GM20431 (cell line): ENCODE data around the gene CCNB3.
"Not testable (repeated sequence)": the region's sequence is repeated elsewhere in the genome, so short reads cannot be mapped to it uniquely, and the experiment has no call there.

Experiments used
- in situ Hi-C: fragments of 300-500 bp; cut with MseI, MboI; formaldehyde crosslinking; loops from one replicate; pipeline ENCODE4 v1.15.0; 2020; ENCODE audit warnings: low sequenced_read_pairs; ENCODE audit not compliant: unreplicated experiment

Gene CCNB3

DNA sequence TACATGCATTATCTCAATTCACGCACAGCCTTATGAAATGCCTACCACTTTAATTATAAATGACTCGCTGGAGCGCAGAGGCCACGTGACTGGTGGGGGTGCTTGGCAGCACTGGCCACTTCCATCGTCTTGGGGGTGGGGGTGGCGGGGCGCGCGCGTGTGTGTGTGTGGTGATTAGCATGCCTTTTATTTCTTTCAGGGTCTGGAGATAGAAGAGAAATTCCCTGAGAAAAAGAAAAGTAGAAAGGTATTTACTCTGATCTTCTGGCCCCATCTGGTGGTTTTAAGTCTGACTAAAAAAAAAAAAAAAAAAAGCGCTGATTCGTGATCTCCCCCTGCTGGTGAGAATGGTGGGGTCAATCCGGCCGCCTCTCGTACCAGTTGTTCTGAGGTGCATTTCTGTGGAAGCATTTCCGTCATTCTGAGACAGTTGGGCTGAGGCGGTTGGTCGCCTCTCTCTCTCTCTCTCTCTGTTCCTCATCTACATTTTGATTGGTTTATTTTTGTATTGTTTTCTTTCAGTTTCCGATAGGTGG is at the start of gene CCNB3:
CCNB3 (plus strand) TSS at position 402 of the 536 bp plus-strand sequence. CDS start 80,399 bp downstream, outside the sequence.
- in situ Hi-C loops = no loop called here

- in situ Hi-C loops = no loop called here
Observed at GRCh38 chrX:50157545-50158135, 46.9 kb upstream of the CCNB3 start.

GRCh38 chrX:50158593-50158992 is 46.0 kb upstream of the CCNB3 start:
- in situ Hi-C loops = no loop called here

GRCh38 chrX:50161127-50161526 is 43.4 kb upstream of the CCNB3 start:
- in situ Hi-C loops = no loop called here

- in situ Hi-C loops = no loop called here
Observed at GRCh38 chrX:50165727-50166126, 38.8 kb upstream of the CCNB3 start.

DNA sequence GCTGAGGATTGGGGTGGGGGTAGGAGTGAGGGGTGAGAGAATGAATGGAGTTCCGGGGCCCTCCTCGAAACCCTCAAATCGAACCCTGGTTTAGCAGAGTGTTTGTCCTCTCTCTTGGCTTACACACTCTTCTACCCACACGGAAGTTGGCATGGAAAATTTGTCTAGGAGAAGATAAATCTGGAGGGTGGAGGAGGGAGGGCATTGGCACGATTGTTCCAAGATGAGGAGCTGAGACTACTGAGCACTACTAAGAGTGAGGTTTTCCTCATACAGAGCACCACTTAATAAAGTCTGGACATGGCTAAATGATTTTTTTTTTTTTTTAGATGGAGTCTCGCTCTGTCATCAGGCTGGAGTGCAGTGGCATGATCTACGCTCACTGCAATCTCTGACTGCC is 37.2 kb upstream of the CCNB3 start:
- in situ Hi-C loops = no loop called here

DNA sequence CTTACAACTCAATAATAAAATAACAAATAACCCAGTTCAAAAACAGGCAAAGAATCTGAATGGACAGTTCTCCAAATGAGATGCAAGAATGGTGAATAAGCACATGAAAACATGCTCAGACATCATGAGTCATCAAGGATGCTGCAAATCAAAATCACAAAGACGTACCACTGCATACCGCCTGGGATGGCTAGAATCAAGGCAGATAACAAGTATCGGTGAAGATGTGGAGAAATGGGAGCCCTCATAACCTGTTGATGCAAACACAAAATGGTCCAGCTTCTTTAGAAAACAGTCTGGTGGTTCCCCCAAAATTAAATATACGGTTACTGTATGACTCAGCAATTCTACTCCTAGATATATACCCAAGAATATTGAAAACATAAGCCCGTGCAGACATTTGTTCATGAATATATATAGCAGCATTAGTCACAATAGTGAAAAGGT is 36.3 kb upstream of the CCNB3 start:
- in situ Hi-C loops = no loop called here

- in situ Hi-C loops = no loop called here
Observed at GRCh38 chrX:50169717-50170116, 34.8 kb upstream of the CCNB3 start.

DNA sequence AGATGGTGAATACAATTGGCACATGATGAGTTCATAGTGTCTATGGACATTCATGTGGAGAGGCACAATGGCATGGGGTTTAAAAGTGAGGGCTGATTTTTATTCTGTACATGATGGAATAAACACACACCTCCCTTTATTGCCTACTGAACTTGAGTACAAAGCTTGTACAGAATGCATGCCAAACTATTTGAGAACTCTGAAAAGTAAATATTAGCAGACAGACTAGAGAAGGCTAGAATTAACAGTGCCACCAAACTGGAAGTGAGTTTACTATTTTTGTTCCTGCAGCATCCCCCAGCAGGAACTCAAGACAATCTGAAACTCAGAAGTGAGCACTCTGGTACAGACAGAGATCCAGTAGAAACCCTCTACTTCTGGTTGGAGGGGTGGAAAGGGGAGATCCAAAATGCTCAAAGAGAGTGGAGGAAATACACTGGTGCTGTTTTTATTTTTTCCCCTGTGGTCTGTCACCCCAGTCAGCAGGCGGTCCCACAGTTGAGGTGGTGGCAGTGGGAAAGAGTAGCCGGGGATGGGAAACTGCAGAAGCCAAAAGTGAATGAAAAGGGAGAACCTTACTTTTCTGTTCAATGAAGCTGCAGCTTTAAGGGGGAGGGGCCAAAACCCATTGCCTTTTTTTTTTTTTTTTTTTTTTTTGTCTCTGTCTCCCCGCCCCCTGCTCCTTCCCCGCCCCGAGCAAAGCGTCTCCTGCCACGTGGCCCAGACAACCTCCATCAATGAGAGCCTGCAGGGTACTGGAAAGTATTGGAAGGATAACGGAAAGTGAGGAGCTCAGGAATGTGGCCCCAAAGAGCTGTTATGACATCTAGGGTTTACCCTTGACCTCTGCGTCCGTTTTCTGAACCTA is 24.3 kb upstream of the CCNB3 start:
- in situ Hi-C loops = no loop called here

- in situ Hi-C loops = no loop called here
Observed at GRCh38 chrX:50183891-50184290, 20.7 kb upstream of the CCNB3 start.

GRCh38 chrX:50188859-50189600 is 15.5 kb upstream of the CCNB3 start:
- in situ Hi-C loops = no loop called here

DNA sequence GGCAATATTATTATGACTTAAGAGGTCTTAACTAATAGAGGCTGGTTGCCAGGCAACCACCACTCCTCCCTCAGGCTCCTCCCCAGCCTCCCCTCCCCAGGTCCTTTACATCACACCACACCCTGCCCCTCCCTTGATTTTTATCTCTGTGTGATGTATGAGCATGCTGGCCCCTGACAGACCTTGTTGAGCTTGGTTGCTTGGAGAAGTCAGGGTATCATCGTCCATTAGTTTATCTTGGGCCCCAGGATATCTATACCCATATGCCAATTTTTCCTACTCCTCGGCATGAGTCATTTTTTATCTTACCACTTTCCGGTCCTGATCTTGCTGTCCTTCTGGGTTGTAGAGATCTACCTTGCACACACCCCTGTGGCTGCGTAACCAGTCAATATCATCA is 6.2 kb upstream of the CCNB3 start:
- in situ Hi-C loops = no loop called here

- in situ Hi-C loops = no loop called here
Observed at GRCh38 chrX:50200907-50201306, 3.7 kb upstream of the CCNB3 start, which contains the start of gene AKAP4. AKAP4 (minus strand) TSS chrX:50201007; CDS start chrX:50200889, 118 bp downstream.

DNA sequence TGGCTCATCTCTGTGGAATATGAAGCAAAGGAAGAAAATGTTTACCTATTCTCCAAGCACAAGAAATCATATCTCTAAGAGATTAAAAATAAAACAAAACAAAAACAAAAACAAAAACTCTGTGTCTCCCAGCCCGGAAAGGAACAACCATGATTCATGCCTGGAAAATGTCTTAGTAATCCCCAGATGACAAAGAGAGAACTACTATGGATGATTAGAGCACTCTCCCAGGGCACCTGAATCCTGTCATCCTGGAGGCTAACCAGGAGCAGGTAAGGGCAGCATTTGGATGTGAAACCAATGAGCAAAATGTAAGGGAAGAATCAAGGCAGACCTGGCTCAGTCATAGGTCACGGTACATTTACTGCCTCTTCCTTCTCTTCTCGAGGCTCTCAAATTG is 2.0 kb upstream of the CCNB3 start:
- in situ Hi-C loops = no loop called here

GRCh38 chrX:50206753-50207152 is 2.2 kb downstream of the CCNB3 start:
- in situ Hi-C loops = no loop called here

DNA sequence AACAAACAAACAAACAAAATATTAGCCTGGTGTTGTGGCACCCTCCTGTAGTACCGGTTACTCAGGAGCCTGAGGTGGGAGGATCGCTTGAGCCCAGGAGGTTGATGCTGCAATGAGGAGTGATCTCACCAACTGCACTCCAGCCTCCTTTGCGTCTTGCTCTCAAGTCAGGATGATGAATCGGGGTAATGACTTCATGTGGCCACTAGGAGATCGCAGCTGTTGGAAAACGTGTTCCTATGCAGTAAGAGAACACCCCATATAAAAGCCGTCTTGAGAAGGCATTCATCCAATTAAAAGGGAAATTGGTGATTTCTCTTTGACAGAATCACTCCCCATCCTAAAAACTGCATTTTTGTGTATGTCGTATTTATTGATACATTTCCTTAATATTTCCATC is 6.9 kb downstream of the CCNB3 start:
- in situ Hi-C loops = no loop called here

- in situ Hi-C loops = no loop called here
Observed at GRCh38 chrX:50281253-50281652, 76.7 kb downstream of the CCNB3 start.

- in situ Hi-C loops = no loop called here
Observed at GRCh38 chrX:50327235-50327634, 122.7 kb downstream of the CCNB3 start.

GRCh38 chrX:50332668-50333067 is 128.1 kb downstream of the CCNB3 start:
- in situ Hi-C loops = not testable (repeated sequence)

GRCh38 chrX:50333308-50333707 is 128.7 kb downstream of the CCNB3 start:
- in situ Hi-C loops = no loop called here
